NCI-H774 (cell line): ENCODE data around the gene LDLRAD4.

ENCODE experiments used
- DNase-seq: peaks from one replicate; lab custom pipeline; 2025; lab: John Stamatoyannopoulos, UW

The LDLRAD4 gene

DNA sequence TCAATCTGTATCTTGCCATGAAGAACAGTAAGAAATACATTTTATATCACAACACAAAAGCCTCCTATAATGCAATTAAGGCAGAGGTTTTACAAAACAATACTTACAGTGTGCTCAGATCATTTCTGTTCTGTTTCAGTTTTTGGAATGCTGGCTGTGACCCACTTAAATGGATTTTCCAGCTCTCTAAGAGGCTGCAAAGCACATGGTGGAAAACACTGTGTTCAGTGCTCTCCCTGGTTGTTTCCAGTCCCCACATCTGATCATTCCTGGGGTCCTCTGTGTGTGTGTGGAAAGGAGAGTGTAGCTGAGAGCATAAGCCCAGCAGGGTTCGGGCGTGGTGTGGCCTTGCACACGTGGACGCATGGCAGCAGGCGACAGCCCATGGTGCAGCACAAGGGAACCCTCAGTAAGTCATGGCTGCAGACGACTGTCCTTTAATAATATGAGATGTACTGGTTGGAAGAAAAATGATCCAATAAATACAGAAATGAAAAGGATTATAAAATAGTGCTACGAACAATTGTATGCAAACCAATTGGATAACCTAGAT, 412.2 kb downstream of the LDLRAD4 start:
- DNase-seq = no peak

- DNase-seq = no peak
Observed at GRCh38 chr18:13633700-13634099, 415.1 kb downstream of the LDLRAD4 start.

DNA sequence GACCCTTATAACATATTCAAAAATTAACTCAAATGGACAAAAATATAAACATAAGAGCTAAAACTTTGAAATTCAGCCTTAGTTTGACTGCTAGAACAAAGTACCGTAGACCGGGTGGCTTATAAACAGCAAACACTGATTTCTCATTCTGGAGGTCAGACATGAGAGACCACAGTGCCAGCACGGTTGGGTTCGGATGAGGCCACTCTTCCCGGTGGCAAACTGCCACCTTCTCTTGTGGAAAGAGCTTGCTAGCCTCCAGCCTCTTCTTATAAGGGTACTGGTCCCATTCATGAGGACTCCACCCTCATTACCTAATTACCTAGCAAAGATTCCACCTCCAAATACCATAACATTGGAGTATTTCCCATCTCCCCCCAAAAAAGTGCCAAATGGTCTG, 416.5 kb downstream of the LDLRAD4 start:
- no peak for DNase-seq

- no peak for DNase-seq
Observed at GRCh38 chr18:13638719-13639595, 420.4 kb downstream of the LDLRAD4 start.

GRCh38 chr18:13640266-13640860, 421.8 kb downstream of the LDLRAD4 start:
- DNase-seq = no peak

GRCh38 chr18:13641551-13642439, 423.2 kb downstream of the LDLRAD4 start:
- no peak for DNase-seq

- no peak for DNase-seq
Observed at GRCh38 chr18:13642440-13642827, 423.9 kb downstream of the LDLRAD4 start.

- no peak for DNase-seq
Observed at GRCh38 chr18:13643261-13643751, 424.7 kb downstream of the LDLRAD4 start.

DNA sequence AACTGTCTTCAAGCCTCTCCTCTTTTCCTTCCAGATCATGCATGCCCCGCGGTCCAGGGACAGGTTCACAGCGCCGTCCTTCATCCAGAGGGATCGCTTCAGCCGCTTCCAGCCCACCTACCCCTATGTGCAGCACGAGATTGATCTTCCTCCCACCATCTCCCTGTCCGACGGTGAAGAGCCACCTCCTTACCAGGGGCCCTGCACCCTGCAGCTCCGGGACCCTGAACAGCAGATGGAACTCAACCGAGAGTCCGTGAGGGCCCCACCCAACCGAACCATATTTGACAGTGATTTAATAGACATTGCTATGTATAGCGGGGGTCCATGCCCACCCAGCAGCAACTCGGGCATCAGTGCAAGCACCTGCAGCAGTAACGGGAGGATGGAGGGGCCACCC, 426.5 kb downstream of the LDLRAD4 start:
- DNase-seq = no peak

DNA sequence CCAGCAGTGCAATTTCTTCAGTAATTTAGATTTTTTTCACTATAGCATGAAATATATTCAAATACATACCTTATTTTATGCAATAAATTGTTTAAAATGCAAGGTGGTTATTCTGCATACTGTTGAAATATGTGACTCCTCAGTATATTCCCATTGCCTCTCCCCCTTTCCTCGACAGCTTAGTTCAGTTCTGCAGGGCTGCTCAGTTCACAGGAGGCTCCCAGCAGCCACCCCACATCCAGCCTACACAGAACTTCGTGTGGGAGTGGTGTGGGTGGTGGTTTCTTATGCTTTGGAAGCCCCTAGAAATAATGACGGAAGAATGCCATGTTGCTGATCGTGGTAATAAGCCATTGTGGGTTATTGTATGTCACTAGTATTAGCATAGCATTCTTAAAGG, 428.1 kb downstream of the LDLRAD4 start:
- DNase-seq = no peak

GRCh38 chr18:13647761-13648160, 429.2 kb downstream of the LDLRAD4 start:
- DNase-seq = no peak

DNA sequence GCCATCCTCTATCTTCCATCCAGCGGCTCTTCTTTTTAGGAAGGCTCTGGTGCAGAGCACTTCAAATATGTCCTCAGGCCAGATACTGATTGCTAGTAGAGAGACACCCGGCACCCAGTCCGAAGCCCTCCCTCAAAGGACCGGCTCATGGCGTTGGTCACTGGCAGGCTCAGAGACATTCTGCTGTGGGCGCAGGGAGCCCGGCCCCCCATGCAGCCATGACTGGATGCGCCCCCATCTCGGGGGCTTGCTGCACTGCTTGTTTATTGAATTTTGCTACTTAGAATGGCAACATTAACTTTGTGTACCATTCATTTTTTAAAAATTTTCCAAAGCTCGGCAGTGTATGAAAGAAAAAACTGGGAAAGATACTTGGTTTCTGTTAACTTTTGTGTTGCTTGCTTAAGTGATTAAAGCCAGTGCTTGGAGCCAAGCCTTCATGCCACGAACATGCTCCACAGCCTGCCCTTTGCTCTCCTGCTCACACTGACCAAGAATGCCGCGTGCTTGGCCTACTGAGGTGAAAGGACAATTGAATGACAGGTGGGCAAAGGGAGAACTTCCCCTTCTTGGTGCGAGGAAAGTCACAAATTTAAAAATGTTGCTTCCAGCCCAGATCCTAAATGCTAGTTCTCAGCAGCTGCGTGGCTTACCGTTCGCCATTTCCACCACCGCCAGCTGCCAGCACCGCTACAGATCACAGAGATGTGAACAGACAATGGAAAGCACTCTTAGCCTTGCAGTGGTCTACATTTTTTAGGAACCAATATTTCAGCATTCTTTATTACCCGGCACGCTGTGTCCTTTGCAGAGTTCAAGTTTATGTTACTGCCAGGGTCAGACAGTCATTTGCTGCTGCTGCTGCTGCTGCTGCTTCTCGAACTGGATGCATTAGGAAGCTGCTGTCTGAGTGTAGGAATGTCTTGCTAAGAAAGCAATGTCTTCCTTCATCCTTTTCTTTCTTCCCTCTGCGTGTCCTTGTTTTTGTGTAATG, 431.1 kb downstream of the LDLRAD4 start:
- no peak for DNase-seq

DNA sequence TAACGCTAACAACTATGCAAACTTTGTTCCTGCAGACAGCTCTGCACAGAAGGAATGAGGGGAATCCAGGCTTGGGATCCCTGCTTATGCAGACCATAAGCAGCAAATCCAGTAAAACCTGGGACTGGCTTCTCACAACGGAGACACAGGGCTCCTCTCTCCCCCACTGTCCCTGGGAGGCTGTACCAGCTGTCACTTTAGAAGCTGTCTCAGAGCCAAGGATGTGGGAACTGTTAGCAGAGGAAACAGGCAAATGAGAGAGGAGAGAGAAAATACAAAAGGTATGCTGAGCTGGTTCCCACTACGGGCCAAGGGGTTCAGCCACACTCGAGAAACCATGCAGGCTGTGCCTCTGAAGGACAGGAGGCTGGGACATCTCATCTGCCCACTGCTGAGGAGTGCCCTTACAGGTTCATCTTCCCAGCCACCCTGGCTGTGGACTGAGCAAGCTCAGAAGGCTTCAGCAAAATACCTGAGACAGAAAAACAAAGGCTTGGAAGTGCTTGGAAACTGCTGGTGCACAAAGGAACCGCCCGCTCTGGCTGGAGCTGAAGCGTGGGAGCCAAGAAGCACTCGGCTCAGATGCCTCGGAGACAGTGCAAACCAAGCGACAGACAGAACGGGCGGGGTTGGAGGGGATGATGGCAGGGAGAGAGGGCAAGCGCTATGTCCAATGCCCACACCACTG, 435.3 kb downstream of the LDLRAD4 start:
- no peak for DNase-seq

GRCh38 chr18:13657974-13658373, 439.4 kb downstream of the LDLRAD4 start:
- DNase-seq = no peak

DNA sequence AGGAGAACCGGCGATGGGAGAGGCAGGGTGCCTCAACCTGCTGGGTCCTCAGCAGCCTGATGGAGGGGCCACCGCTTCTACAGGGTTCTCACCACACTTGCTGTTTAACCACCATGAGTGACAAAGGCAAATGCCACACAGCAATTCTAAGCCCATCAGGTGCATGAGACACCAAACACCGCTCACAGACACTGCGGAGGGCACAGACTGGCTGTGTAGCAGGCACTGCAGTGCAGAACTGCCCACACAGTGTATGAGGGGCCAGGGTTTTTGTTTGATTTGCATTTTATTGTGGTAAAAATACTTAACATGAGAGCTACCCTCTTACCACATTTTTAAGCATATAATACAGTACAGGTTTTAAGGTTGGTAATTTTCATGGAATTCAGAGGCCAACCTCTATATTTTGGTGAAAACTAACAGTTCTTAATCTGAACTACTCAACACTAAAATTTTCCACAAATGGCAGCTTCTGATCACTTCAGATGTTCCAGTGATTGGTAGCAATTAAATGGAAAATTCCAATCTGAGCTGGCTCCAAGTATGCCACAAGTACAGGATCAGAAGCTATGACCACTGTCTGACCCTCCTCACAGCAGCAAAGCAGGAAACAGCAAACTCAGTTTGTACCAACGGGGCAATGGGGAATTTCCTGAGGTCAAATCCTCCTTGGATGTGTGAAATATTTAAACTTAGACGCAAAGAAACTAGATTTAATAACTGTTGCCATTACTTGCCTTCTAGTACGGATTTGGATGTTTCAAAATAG, 440.1 kb downstream of the LDLRAD4 start:
- DNase-seq = no peak

DNA sequence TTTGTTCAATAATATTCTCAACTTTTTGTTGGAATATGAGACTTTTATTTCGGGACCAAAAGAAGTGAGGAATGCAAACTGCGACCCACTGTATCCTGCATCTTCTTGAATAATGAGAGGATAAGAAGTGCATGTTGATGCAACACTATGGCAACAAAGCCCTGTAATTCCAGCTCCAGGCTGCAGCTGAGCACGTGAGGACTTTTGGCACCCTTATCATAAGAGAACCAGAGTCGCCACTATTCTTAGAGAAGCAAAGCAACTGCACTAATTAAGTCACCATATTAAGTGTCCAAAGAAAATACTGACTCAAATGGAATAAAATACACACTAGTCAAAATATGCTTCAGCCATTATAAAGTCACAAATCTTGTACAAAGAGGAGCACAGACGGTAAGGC, 441.9 kb downstream of the LDLRAD4 start:
- DNase-seq = no peak

DNA sequence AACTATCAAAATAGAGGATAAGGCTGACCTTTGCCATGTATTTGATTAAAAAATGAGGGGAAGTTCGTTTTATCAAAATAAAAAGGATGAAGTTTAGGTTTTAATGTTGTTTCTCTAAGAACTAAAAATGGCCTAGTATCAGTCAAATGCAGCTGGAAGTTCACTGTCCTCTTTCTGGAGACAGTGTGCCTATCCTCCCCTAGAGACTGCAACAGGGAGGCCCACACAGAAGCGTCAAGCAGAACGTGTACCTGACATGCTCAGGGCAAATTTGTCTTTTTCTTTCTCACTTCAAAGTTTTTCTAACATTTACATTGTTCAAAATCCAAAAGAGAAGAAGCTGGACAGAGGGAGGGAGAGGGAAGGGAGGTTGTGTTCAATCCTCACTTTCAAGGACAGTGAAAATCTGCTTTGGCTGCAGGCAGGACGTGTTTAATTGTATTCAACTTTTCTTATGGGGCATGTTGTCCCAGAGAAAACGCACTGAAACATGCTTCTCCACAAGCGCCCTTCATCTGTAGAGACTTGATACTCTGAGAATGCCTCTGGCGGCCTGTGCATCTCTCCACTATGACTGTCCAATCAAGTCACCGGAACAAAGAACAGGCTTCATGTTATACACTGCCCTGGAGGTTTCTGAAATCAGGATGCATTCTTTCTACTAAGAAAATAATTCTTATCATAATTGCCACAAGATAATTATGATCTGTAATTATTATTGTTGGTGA, 442.7 kb downstream of the LDLRAD4 start:
- no peak for DNase-seq

DNA sequence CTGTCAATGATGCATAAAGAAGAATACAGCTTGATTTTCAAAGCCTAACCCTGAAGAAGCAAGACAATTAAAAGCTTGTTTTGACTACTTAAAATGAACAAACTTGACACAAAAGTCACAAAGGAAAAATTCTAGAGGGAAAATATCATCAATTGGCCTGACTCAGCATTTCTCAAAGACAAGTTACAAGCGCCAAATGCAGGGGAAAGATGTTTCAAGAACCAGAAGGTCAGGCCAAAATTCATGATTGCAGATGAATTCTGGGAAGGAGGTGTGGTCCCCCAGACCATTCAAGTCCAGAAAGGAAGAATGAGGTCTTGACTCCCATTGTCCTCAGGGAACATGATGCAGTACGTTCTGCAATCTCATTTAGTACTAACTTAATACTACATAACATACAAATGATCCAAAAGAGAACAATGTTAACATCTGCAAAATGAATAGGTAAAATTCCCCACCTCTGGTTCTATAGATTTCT, 443.3 kb downstream of the LDLRAD4 start:
- DNase-seq = no peak

DNA sequence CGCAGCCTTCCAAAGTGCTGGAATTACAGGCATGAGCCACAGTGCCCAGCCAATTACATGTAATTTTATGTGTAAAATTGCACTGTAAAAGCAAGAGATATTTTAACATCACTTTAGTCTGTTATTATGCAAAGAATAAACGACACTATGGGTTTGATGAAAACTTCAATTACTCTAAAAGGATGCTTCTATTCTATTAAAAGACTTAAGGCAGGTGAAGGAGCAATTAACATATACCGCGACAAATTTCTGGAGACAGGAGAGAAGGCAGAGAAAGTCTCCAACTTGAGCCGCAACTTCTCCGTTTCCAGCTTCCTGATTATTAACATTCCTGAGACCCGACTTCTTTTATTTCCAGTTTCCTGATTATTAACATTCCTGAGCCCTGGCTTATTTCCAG, 454.1 kb downstream of the LDLRAD4 start:
- DNase-seq = no peak
